CD14-positive monocyte (primary cell): ENCODE data around the gene ZNF275. TPM values are rescaled to one million over a fixed set of nuclear protein-coding genes. Genes with fewer than 3 reads are reported as not detected.

Source experiments
- DNase-seq, 3 donors: peaks; one replicate each; pipeline ENCODE4 v3.0.0-alpha.2; 2011 to 2022
- H2AFZ ChIP-seq: 2 replicates; pipeline ENCODE4 v1.6.0; 2012; ENCODE audit warnings: mild to moderate bottlenecking, low read depth, low read length, inconsistent platforms; ENCODE audit not compliant: insufficient read depth, poor library complexity, severe bottlenecking
- H3K27ac ChIP-seq, 2 donors: 1 replicate in 1 of 2; 2 replicates in 1 of 2; pipeline ENCODE4 v1.5.1; 2012 to 2013; ENCODE audit warnings: low read length in 2 of 2, control low read depth in 1 of 2, inconsistent platforms in 1 of 2, low read depth in 1 of 2, mild to moderate bottlenecking in 1 of 2
- H3K27me3 ChIP-seq, 2 donors: one replicate each; pipeline versions ENCODE4 v1.6.0 to v1.6.1; 2011 to 2013; ENCODE audit warnings: low read length in 2 of 2; ENCODE audit not compliant: control insufficient read depth in 2 of 2, insufficient read depth in 2 of 2
- H3K36me3 ChIP-seq, 2 donors: replicated peaks in 1 of 2; 1 replicate in 1 of 2; 2 replicates in 1 of 2; pipeline versions ENCODE4 v1.5.1 to v1.6.1; 2012 to 2013; ENCODE audit warnings: low read length in 2 of 2, control low read depth in 1 of 2, inconsistent platforms in 1 of 2, mild to moderate bottlenecking in 1 of 2; ENCODE audit not compliant: insufficient read depth in 2 of 2, control insufficient read depth in 1 of 2
- H3K4me1 ChIP-seq, 2 donors: 1 replicate in 1 of 2; 2 replicates in 1 of 2; pipeline versions ENCODE4 v1.5.1 to v1.6.1; 2012 to 2013; ENCODE audit warnings: low read length in 2 of 2, control low read depth in 1 of 2, inconsistent platforms in 1 of 2, mild to moderate bottlenecking in 1 of 2, moderate library complexity in 1 of 2; ENCODE audit not compliant: insufficient read depth in 2 of 2, control insufficient read depth in 1 of 2
- H3K4me2 ChIP-seq: replicated peaks from 2 replicates; pipeline ENCODE3; 2012; ENCODE audit warnings: low read length, moderate library complexity, mild to moderate bottlenecking; ENCODE audit not compliant: poor library complexity, severe bottlenecking; ENCODE audit errors: extremely low read depth
- H3K4me3 ChIP-seq, 3 experiments: fragments of 200-600 bp in 1 of 3; sonication (generic) in 1 of 3; replicated peaks in 1 of 3; 1 replicate in 2 of 3; 2 replicates in 1 of 3; pipeline ENCODE4 v1.5.1; 2011 to 2013; ENCODE audit warnings: low read length in 3 of 3, mild to moderate bottlenecking in 3 of 3, control low read depth in 2 of 3, low read depth in 2 of 3, inconsistent platforms in 1 of 3, moderate library complexity in 1 of 3
- H3K79me2 ChIP-seq: 2 replicates; pipeline ENCODE4 v1.6.0; 2012; ENCODE audit warnings: mild to moderate bottlenecking, control low read depth, inconsistent platforms, low read length, moderate library complexity; ENCODE audit not compliant: insufficient read depth
- H3K9ac ChIP-seq: 2 replicates; pipeline ENCODE4 v1.6.0; 2017; ENCODE audit warnings: low read length, mild to moderate bottlenecking; ENCODE audit not compliant: insufficient read depth, poor library complexity, severe bottlenecking
- H3K9me3 ChIP-seq, 2 donors: replicated peaks in 1 of 2; 1 replicate in 1 of 2; 2 replicates in 1 of 2; pipeline versions ENCODE4 v1.5.1 to v1.6.1; 2012 to 2013; ENCODE audit warnings: low read length in 2 of 2, control low read depth in 1 of 2; ENCODE audit not compliant: control insufficient read depth in 1 of 2, insufficient read depth in 1 of 2
- H4K20me1 ChIP-seq: 2 replicates; pipeline ENCODE4 v1.6.0; 2012; ENCODE audit warnings: mild to moderate bottlenecking, low read length, control low read depth, moderate library complexity; ENCODE audit not compliant: insufficient read depth
- H3K27ac Mint-ChIP-seq, 7 donors: one replicate each; pipeline ENCODE4 v1.8.0; 2020; ENCODE audit warnings: mild to moderate bottlenecking in 7 of 7, mixed read lengths in 7 of 7, moderate library complexity in 6 of 7, inconsistent platforms in 2 of 7
- H3K27me3 Mint-ChIP-seq, 3 donors: one replicate each; pipeline ENCODE4 v1.8.0; 2021 to 2022; ENCODE audit warnings: low read depth in 3 of 3, mild to moderate bottlenecking in 3 of 3, mixed read lengths in 3 of 3, moderate library complexity in 3 of 3, inconsistent platforms in 1 of 3
- H3K36me3 Mint-ChIP-seq, 2 donors: one replicate each; pipeline ENCODE4 v1.8.0; 2020; ENCODE audit warnings: mixed read lengths in 2 of 2, inconsistent platforms in 1 of 2, mild to moderate bottlenecking in 1 of 2
- H3K4me1 Mint-ChIP-seq: one replicate; pipeline ENCODE4 v1.8.0; 2020; ENCODE audit warnings: mild to moderate bottlenecking, mixed read lengths
- H3K4me3 Mint-ChIP-seq, 2 donors: one replicate each; pipeline ENCODE4 v1.8.0; 2020; ENCODE audit warnings: mild to moderate bottlenecking in 2 of 2, mixed read lengths in 2 of 2, moderate library complexity in 1 of 2
- H3K9me3 Mint-ChIP-seq, 7 donors: one replicate each; pipeline ENCODE4 v1.8.0; 2020 to 2022; ENCODE audit warnings: mixed read lengths in 7 of 7, mild to moderate bottlenecking in 6 of 7, moderate library complexity in 6 of 7, inconsistent platforms in 2 of 7
- CTCF ChIP-seq: fragments of 200-600 bp; IDR thresholded peaks from one replicate; pipeline ENCODE4 v1.8.0; 2022; ENCODE audit warnings: antibody characterized with exemption, mild to moderate bottlenecking
- WGBS: methylation state at CpG from one replicate; pipeline ENCODE4 v1.1.5; 2013; ENCODE audit warnings: missing lambda C conversion rate; ENCODE audit not compliant: insufficient coverage; 5-methylcytosine and 5-hydroxymethylcytosine counted together
- intact Hi-C, 2 donors: fragments of 100-400 bp; cut with micrococcal nuclease; formaldehyde crosslinking; loops; one replicate each; pipeline versions ENCODE4 v1.15.0 to v1.15.1; 2023
- polyA plus RNA-seq, 3 donors: library from polyadenylated mRNA; depleted of rRNA in 1 of 3; unstranded in 2 of 3; stranded (reverse) in 1 of 3; fragments of 300-500 nt in 2 of 3; fragments of >200 nt in 1 of 3; fragmentation: Illumina TruSeq in 2 of 3; gene quantifications; 1 replicate in 2 of 3; 2 replicates in 1 of 3; pipeline ENCODE4 v1.2.3, GENCODE V29; 2012 to 2021

Gene ZNF275
- polyA plus RNA-seq, 3 donors: 1.0 to 4.7 (median 2.1) TPM

GRCh38 chrX:153353416-153353815, 19.5 kb downstream of the ZNF275 start:
- intact Hi-C loops: no loop called here
- no peaks in the 10 kb centered on the region for H3K4me1 ChIP-seq
- 100% methylated on average over 9 of the region's 12 CpGs for WGBS
- DNase-seq: no peak
- peaks cover 0 to 8% (median 3%) of the 10 kb centered on the region in 3 donors for H3K27me3 Mint-ChIP-seq
- H3K79me2 ChIP-seq: no peaks in the 10 kb centered on the region
- H3K4me3 Mint-ChIP-seq: no peak overlapping the region
- H3K4me1 Mint-ChIP-seq: no peaks in the 10 kb centered on the region
- H3K27ac Mint-ChIP-seq: no peak overlapping the region
- H2AFZ ChIP-seq: no peak overlapping the region
- H3K4me3 ChIP-seq: no peak overlapping the region
- H3K27me3 ChIP-seq: no peaks in the 10 kb centered on the region
- H3K9me3 Mint-ChIP-seq: peaks cover 2 to 24% (median 21%) of the 10 kb centered on the region in 7 donors
- TF ChIP-seq CTCF: no peak
- H3K36me3 ChIP-seq: peaks cover 12 to 17% of the 10 kb centered on the region in 2 donors
- H4K20me1 ChIP-seq: no peaks in the 10 kb centered on the region
- H3K36me3 Mint-ChIP-seq: peaks cover 2 to 15% of the 10 kb centered on the region in 2 donors
- H3K9ac ChIP-seq: no peak overlapping the region
- no peak overlapping the region for H3K4me2 ChIP-seq
- no peak overlapping the region for H3K27ac ChIP-seq
- H3K9me3 ChIP-seq: peaks cover 11 to 25% of the 10 kb centered on the region in 2 donors

GRCh38 chrX:153357877-153358276, 23.9 kb downstream of the ZNF275 start:
- no peaks in the 10 kb centered on the region for H4K20me1 ChIP-seq
- no peaks in the 10 kb centered on the region for H3K4me1 Mint-ChIP-seq
- H3K36me3 ChIP-seq: no peaks in the 10 kb centered on the region
- H3K9me3 ChIP-seq: peaks cover 16 to 31% of the 10 kb centered on the region in 2 donors
- no peak overlapping the region for H3K9ac ChIP-seq
- H3K4me3 Mint-ChIP-seq: no peak overlapping the region
- H3K9me3 Mint-ChIP-seq: peaks cover 4 to 35% (median 28%) of the 10 kb centered on the region in 7 donors
- no peak overlapping the region for H3K4me2 ChIP-seq
- intact Hi-C loops: no loop called here
- H3K27ac ChIP-seq: no peak overlapping the region
- H3K27ac Mint-ChIP-seq: no peak overlapping the region
- no peak overlapping the region for H3K4me3 ChIP-seq
- H3K4me1 ChIP-seq: no peaks in the 10 kb centered on the region
- WGBS: no CpG with 5 or more reads among the region's 1 CpG
- no peak for TF ChIP-seq CTCF
- no peak overlapping the region for H2AFZ ChIP-seq
- no peaks in the 10 kb centered on the region for H3K36me3 Mint-ChIP-seq
- peaks cover 0 to 3% of the 10 kb centered on the region in 2 donors for H3K27me3 ChIP-seq
- peaks cover 1 to 11% (median 4%) of the 10 kb centered on the region in 3 donors for H3K27me3 Mint-ChIP-seq
- H3K79me2 ChIP-seq: no peaks in the 10 kb centered on the region
- DNase-seq: no peak
